ENCODE data around the gene FERMT2.

- no peak for TF ChIP-seq CTCF (IDR thresholded peaks at IDR 0.05)
- no peak for TF ChIP-seq EZH2 (IDR thresholded peaks at IDR 0.05)
- TF ChIP-seq EZH2phosphoT487 (IDR thresholded peaks at IDR 0.05) = no peak
Observed at GRCh38 chr14:52888159-52888558, 62.7 kb downstream of the FERMT2 start.

All from neural progenitor cell (in vitro differentiated cells).